Left colon (tissue), 2 donors: ENCODE data around the gene S100A11. TPM values are rescaled to one million over a fixed set of nuclear protein-coding genes. Genes with fewer than 3 reads are reported as not detected.
"Not testable (repeated sequence)": the region's sequence is repeated elsewhere in the genome, so short reads cannot be mapped to it uniquely, and the experiment has no call there.

Experiments used
- ATAC-seq: fragments of 200-7000 bp; cut with Tn5 transposase; one replicate; pipeline ENCODE4 v1.9.1; 2020; ENCODE audit warnings: mild to moderate bottlenecking, moderate library complexity
- DNase-seq, 2 donors: peaks; one replicate each; pipeline ENCODE4 v3.0.0-alpha.2; 2020
- intact Hi-C, 2 donors: fragments of 100-400 bp; cut with DNase I in 1 of 2; cut with micrococcal nuclease in 1 of 2; formaldehyde crosslinking; loops; one replicate each; pipeline versions ENCODE4 v1.11.2 to v1.14.0; 2022; cut with DNase I, micrococcal nuclease
- long read RNA-seq: library from polyadenylated mRNA; unstranded; transcript quantifications from one replicate; pipeline ENCODE4 v2.0.0, GENCODE V29; 2021
- total RNA-seq, 2 donors: library from RNA; stranded (reverse); fragmentation: NEBNext Ultra II Directional; extraction: Animal tissue kit (Norgen Biotek cat#: 25700); gene quantifications; one replicate each; pipeline ENCODE4 v1.2.1, GENCODE V29; 2021
- donor health status: DM: no; HTN: no; CAD: no.
- donor health status: DM: yes; HTN: yes; CAD: no.

S100A11 gene
- 100 to 1,000 TPM; 115 to 178 TPM for total RNA-seq
- long read RNA-seq, transcript S100A11-201 (3 exons, 594 nt): major isoform, 74 of 75 reads
- long read RNA-seq, partial matches to known transcripts: 1 of 75 reads
- long read RNA-seq, other reads (novel, unspliced or antisense): 0 of 75 reads

DNA sequence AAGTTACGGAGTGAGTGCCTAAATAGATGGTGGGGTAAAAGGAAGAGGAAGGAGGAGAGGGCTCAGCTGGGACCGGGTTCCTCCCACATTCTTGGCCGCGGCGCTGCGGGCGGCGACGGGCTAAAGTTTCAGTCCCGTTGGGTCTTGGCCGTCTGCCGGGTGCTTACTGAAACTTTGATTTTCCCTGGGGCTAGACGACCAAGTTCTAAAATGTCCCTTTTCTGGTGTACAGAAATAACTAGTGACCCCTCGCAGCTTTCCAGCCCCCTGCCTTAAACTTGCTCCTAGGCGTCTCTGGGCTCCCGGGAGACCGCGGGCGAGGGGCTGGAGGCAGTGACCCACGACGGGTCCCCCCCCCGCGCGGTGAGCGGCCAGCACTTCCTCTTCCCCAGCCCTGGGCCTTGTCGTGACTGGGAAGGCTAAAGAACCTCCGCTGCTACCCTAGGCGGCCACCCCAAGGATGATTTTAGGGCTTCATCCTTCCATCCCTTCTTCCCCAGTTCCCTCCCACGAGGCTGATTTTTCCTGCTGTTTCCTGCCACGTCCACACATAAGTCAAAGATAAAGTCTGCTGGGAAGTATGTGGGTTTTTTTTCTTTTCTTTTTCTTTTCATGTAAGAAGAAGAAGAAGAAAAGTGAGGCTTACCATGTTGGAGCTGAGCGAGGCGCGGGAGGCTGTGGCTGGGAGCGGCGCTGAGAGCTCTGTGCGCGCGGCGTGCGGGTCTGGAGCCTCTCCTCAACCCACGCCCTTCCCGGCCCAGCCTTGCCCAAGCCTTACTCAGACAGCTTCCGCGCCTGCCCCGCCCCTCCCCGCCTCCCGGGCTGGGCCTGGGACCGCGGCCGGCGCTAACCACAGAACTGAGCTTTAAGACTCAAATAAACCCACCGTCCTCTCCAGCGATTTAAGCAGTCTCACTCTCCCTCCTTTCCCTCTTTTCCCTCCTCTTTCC, at the start of gene S100A11:
Gene S100A11, minus strand, starts transcription at position 738 of the 950 bp plus-strand sequence. Its CDS starts 89 bp downstream, at position 649.
- ATAC-seq (peak; percentile 82), DNase-seq (peak; percentile 94 to 96)
- intact Hi-C loops: no loop called here

DNA sequence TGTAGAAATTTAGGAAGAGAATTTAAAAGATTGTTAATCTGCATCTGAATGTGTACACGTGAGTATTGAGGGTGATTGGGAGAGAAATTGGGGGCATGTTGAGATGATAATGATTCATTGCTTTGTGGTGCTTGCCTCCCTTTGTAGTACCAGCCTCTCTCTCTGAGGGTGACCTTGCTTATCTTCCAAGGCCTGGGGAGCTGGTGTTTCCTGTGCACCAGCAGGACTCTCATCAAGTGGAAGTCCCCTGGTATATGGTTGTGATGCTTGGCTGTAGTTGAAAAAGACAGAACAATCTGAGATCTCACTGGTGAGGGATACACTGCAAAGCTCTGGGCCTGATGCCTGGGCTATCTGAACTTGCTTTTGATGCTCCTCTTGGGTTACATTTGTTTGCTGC, 48.0 kb upstream of the S100A11 start:
- no peak for ATAC-seq
- intact Hi-C loops: no loop called here
- DNase-seq: no peak

DNA sequence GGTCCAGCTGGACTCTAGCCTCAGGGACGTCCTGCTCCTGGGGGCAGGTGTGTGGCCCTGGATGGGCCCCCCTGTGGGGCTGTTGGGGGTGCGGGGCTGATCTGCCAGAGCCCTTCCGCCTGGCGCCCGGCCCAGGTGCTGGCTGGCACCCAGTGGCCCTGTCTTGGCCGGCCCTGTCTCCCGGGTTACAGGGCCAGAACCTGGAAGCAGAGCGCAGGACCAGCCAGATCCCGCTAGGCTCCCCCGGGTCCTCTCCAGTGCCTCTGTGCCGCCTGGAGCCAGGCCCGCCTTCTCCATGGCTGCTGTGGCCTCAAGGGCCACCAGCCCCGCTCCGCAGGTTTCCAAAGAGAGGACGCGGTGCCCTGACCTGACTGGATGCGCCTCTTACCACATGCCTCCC, 44.2 kb upstream of the S100A11 start:
- DNase-seq, intact Hi-C loops, ATAC-seq: not testable (repeated sequence)

DNA sequence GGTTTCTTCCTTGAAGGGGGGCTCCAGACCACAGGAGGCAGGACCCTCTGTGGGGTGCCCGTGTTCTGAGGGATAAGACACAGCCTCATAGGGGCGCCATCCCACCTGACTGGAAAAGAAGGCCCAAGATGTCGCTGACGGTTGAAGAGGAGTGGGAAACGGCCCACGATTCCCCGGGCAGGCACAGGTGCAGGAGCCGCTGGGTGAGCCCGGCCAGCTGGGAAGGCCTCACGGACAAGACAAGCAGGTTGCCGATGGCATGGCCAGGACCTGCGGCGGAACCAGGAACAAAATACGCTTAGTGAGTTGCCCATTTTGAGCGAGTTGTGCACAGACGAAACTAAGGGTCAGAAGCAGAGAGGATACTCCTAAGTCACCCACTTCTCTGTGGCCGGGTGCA, 43.7 kb upstream of the S100A11 start:
- intact Hi-C loops, DNase-seq, ATAC-seq: not testable (repeated sequence)

DNA sequence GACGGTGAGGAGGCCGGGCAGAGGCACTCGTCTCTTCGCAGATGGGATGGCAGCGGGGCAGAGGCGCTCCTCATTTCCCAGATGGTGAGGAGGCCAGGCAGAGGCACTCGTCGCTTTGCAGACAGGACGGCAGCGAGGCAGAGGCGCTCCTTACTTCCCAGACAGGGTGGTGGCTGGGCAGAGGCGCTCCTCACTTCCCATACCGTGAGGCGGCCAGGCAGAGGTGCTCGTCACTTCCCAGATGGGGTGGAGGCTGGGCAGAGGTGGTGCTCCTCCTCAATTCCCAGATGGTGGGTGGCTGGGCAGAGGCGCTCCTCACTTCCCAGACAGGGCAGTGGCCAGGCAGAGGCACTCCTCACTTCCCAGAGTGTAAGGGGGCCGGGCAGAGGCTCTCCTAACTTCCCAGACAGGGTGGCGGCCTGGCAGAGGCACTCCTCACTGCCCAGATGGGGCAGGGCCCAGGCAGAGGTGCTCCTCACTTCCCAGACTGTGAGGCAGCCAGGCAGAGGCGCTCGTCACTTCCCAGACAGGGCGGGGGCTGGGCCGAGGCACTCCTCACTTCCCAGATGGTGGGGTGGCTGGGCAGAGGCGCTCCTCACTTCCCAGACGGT, 42.1 kb upstream of the S100A11 start:
- intact Hi-C loops: no loop called here
- ATAC-seq: no peak
- no peak for DNase-seq

DNA sequence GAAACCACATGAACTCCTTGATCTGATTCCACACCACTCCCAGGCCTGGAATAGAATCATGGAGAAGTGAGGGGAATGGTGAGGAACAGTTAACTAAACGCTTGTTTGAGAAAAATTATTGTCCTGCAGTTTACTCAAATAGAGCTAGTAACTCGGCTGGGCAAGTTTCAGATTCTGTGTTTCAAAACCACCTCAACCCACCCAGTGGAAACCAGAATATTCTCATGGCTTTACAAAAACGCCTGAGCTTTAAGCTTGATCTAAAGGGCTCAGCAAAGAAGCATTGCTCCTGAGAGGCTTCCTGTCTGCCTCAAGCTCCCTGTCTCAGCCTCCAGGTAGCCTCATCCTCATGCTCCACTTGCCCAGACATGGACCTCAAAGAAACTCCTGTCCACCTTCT, 35.5 kb upstream of the S100A11 start:
- intact Hi-C loops: no loop called here
- ATAC-seq (no peak), DNase-seq (no peak)

DNA sequence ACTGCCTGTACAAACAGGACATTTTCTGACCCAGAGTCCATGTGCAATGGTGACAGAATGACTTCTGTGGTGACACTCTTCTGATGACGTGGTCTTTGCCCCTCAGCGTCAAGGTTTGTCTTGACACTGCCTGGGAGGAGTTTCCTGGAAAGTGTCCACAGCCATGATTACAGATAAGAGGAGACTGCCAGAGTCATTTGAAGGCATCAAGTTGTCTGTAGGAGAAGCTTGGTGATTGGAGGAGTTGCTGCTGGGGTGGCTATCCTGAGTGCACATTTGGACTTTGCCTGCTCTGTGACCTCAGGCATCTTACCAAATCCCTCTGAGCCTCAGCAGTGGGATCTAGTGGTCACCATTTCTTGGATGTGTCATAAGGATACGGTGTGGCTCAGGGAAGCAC, 34.3 kb upstream of the S100A11 start:
- intact Hi-C loops: no loop called here
- ATAC-seq: no peak
- no peak for DNase-seq

DNA sequence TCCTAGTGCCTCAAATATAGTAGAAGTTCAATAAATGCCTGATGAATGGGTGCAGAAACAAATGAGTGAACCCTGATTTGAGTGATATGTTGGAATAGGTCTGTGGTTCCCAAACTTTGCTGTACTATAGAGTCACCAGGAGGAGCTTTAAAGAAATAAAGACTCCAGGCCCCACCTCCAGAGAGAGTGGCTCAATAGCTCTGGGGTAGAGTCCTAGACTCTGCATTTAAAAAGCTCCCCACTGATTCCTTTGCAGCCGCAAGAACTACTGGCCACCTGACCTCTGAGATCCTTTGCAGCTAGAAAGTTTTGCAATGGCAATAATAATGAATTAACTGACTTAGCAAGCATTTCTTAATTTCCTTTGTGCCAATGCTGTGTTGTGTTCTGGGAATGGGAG, 31.1 kb upstream of the S100A11 start:
- DNase-seq (no peak), ATAC-seq (no peak)
- intact Hi-C loops: no loop called here

DNA sequence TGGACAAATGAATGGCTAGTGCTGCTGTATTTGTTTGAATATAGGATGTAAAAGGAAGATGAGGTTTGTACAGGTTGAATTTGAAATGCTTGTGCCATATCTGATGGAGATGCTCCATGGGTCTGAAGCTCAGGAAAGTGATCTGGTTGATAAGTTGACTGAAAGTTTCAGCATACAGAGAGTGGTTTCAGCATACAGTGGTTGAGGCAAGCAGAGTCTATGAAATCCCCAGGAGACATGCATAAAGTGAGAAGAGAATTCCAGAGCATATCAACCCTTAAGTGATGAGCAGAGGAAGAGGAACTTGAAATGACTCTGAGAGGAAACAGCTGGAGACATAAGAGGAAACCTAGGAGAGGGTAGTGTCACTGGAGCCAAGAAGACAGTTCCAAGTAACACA, 30.3 kb upstream of the S100A11 start:
- ATAC-seq (no peak), DNase-seq (no peak)
- intact Hi-C loops: no loop called here

DNA sequence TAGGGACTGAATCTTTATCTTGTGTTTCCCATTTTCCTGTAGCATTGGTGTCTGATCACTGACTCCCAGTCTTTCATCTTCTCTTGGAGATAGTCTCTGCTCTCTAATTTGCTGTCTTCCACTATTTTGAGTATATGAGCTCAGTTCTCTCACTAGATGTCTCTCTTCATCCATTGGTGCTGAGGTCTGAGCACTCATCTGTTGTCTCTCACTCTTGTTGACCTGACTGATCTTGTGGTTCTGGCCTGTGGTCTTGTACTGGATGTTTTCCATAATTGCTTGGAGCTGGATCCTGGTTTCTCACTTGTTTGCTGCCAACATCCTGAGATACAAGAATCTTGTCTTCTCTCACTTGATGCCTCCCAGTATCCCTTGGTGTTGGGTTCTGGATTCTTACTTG, 25.1 kb upstream of the S100A11 start:
- ATAC-seq (no peak), DNase-seq (no peak)
- intact Hi-C loops: no loop called here

DNA sequence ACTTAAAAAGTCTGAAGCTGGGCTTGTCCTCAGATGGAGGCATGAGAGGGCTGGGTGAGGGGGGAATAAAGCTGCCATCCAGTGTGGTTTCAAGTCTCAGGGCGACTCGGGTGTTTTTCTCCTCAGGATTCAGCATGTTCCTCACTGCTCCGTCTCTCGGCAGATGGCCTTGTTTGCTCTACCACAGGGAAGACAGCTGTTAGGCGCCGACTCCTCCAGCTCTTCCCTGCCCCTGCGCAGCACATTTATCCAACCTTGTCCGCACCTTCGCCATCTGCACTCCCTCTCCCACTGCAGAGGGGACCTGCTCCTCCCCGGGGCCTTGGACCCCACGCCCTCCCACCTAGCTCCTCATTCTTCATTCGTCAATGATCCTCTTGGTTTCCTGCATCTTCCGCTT, 16.6 kb upstream of the S100A11 start:
- ATAC-seq (peak; percentile 33), DNase-seq (no peak)
- intact Hi-C loops: loop anchor here (5.0 to 10.0 kb wide), 2 partner anchors 131 to 134 kb away; no protein-coding TSS in a partner anchor

DNA sequence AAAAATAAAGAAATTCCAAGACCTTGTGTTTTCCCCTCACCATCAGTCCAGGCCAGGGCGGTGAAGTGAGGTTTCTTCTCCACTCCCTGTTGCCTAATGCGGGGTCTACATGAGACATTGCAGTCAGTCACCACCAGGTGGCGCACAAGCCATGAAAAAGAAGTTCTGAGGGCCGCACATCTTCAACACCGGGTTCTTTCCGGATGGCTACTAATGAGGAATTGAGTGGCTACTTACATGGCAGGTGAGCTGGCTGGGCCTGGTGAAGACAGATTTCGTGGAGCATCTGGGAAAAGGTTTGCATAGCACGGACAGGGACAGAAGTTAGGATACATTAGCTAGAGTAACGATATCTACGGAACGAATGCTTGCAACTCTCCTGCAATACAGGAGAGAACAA, 15.8 kb upstream of the S100A11 start:
- DNase-seq (peak; percentile 77 to 90), ATAC-seq (peak; percentile 32)
- intact Hi-C loops: loop anchor here (5.0 to 10.0 kb wide), 2 partner anchors 132 to 135 kb away; no protein-coding TSS in a partner anchor

DNA sequence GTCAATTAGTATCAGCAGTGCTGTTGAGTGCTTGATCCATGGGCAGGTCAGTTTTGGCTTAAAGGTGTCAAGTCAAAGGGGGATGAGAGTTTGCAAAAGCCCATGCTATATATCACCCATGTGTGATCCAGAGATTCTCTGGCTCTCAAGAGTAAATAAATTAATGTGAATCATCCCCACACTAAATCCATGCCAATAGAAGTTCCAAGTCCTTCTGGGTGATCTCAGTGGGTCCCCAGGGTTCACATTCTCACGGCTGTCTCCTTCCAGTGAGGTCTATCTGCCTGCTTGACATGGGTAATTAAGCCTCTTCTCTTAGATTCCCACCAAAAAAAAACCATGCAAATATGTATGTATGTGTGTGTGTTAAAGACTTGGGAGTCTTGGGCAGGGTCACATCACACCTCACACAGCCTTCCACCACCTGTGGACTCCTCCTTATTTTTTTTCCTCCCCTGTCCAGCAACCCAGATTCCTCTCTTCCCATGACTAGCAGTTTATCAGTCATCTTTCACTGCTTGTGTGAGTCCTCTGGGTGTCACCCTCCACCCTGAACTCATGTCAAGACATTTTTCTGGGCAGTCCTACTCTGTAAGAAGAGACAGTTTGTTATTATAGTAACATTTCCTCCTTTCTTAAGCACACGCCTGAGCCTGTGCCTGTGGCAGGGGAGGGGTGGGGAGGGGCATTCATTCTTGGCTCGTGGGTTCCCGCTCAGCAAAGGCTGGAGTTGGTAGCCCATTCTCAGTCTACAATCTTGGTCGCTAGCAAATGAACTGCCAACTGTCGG, 14.3 kb upstream of the S100A11 start:
- ATAC-seq: no peak
- DNase-seq: no peak
- intact Hi-C loops: loop anchor here (5.0 to 10.0 kb wide), 2 partner anchors 134 to 136 kb away; no protein-coding TSS in a partner anchor

DNA sequence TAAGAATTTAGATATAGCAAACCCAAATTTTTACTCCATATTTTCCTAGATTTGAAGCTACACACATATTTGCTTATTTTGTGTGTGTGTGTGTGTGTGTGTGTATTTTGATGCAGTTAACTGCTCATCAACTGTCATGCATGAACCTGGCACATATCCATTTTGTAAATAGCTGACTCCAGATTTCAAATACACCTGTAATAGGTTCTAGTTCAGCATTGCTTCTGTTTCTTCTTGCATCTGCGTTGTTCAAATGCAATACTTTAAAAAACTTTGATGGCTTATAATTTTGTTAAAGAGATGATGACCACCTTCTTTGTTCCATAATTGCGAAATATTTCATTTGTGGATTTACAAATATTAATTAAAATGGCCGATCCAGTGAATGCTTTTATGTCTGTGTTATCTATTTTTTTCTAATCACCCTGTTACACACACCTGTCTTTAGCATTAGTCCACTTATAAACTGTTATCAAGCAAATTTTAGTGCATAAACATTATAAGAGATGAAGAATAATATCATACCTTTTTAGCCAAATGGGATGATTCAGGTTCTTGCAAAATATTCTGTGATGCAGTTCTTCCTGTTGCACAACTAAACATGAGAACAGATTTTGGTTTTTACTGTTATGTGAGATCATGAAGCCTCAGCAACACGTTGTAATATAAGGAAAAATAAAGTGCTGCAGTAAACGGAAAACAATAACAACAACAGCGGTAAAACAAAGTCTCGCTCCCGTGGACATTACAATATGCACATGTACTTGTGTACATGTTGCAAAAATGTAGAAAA, 12.7 kb upstream of the S100A11 start:
- ATAC-seq: no peak
- intact Hi-C loops: loop anchor here (5.0 to 10.0 kb wide), 2 partner anchors 135 to 138 kb away; no protein-coding TSS in a partner anchor
- no peak for DNase-seq

DNA sequence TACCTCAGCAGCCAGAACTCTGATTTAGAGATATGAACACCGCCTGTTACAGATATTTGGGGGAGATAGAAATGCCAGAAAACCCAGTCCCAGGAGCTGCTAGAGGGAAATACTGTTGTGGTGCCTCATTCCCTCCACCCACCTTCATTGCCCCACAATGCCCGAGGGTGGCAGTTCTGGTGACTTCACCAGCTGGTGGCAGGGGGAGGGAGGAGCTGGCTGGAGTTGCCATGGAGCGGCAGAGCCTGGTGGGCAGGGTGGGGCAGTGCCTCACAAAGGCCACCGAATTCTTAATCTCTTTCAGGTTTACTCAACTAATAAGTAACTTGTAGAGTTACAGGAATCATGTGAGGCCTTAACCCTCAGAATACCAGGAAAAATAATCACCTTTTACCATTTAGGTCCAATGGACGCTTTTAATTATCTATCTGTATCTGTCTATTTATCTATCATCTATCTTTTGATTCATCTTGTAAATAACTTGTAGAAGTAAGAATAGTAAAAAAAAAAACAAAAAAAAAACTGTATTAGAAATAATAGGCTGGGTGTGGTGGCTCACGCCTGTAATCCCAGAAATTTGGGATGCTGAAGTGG, 11.7 kb upstream of the S100A11 start:
- ATAC-seq (peak; percentile 72), DNase-seq (peak; percentile 80 to 91)

DNA sequence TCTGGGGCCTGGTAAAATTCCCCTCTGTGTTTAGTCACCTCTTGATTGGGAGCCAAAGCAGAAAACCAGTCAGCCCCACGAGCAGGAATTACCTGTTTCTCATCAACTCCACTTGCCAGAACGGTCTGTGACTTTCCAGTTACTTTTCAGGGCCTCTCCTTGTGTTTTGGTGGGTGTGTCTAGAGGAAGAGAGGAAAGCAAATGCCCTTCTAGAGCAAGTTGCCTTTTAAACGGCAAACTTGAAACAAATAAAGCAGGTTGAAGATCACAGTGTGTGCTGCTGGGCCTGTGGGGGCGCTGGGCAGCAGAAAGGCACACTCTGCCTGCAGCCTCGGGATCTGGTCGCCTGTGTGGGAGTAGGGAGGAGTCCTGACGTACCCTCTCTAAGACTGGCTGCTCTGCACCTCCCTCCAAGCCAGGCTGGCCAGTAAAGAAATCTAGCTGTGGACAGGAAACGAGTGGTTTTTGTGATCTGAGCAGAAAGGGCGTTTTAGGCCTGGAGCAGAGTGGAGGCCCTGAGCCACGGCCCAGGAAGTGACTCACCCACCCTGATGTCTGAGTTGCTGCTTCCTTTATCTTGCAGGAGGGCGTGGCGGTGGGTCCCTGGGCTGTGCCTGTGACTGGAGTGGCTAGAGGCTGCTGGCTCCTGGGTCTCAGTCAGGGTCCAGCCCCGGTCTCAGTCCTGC, 11.1 kb upstream of the S100A11 start:
- peak; percentile 86 for ATAC-seq
- intact Hi-C loops: no loop called here
- peak; percentile 91 to 95 for DNase-seq

More for the DNA sequence above, 11.7 kb upstream of the S100A11 start:
- intact Hi-C loops: no loop called here

DNA sequence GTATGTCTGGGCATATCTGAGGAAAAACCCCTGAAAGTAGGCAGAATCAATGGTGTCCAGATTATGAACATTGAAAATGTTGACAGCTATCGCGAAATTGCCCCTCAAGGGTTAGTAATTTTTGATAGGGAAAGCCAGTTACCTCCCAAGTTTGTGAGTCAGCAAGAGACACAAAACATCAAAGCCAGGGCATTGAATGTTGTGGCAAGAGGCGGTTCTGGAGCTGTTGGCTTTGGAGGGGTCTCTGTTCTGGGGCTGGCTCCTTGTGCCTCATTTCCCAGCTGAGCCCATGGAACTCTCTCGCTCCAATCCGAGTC, 10.6 kb upstream of the S100A11 start:
- intact Hi-C loops: no loop called here
- ATAC-seq: no peak
- DNase-seq: no peak
